Astrocyte of the spinal cord (primary cell): ENCODE results near the gene THYN1.

Experiments
- DNase-seq: peaks from one replicate; pipeline ENCODE4 v3.0.0; 2011; ENCODE audit warnings: low read depth, low spot score
- H3K4me3 ChIP-seq: 2 replicates; pipeline ENCODE4 v1.5.1; 2011; ENCODE audit warnings: low read depth, mild to moderate bottlenecking, low read length, moderate library complexity
- in situ Hi-C: cut with HindIII; loops from 2 replicates; pipeline ENCODE4 v1.10.0; 2017; ENCODE audit warnings: low sequenced_read_pairs
- TF ChIP-seq, protein P1 (sequence below): IDR thresholded peaks from 2 replicates; pipeline ENCODE4 v1.5.1; 2012; ENCODE audit warnings: low read depth, mild to moderate bottlenecking, low read length, inconsistent platforms

Gene THYN1

DNA sequence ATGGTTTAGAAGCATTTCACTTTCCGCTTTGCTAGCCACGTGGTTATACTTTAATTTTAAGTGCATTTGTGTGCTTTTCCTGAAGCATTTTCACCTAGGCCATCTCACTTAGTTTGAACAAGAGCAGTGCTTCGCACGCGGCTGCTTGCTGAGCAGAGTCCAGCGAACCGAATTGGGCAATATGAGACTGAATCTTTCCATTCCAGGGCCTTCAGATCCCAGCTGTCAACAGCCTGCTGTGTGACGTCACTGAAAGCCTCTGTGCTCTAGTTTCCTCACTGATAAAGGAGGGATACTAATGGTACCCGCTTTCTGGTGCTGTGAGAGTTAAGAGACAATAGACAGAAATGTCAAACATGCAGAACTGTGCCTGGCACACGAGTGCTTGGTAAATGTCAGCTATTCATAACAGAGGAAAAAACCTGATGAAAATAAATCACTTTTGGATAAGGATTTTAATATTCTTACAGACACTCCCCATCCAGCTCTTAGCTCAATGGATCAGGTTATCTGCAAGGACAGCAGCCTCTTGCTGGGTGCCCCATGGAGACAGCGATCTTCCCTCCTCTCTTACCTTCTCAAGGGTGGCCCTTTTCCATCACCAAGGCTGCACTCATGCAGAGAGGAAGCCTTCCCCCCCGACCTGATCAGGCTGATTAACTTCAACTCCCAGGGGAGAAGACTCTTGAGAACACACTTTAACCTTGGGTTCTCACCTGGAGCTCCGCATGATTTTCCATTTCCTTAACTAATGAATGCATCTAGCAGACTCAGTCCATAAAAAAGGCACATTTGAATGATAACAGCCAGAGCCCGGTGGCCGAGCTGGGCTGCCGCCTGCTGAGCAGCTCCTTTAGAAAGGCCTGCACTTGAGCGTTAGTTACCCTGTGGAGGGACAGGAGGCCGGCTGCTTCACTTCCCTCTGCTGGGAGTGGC is 19.5 kb upstream of the THYN1 start:
- TF ChIP-seq, protein P1, sequence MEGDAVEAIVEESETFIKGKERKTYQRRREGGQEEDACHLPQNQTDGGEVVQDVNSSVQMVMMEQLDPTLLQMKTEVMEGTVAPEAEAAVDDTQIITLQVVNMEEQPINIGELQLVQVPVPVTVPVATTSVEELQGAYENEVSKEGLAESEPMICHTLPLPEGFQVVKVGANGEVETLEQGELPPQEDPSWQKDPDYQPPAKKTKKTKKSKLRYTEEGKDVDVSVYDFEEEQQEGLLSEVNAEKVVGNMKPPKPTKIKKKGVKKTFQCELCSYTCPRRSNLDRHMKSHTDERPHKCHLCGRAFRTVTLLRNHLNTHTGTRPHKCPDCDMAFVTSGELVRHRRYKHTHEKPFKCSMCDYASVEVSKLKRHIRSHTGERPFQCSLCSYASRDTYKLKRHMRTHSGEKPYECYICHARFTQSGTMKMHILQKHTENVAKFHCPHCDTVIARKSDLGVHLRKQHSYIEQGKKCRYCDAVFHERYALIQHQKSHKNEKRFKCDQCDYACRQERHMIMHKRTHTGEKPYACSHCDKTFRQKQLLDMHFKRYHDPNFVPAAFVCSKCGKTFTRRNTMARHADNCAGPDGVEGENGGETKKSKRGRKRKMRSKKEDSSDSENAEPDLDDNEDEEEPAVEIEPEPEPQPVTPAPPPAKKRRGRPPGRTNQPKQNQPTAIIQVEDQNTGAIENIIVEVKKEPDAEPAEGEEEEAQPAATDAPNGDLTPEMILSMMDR: no peak
- in situ Hi-C loops: no loop called here
- no peak for DNase-seq
- H3K4me3 ChIP-seq: no peak overlapping the region

DNA sequence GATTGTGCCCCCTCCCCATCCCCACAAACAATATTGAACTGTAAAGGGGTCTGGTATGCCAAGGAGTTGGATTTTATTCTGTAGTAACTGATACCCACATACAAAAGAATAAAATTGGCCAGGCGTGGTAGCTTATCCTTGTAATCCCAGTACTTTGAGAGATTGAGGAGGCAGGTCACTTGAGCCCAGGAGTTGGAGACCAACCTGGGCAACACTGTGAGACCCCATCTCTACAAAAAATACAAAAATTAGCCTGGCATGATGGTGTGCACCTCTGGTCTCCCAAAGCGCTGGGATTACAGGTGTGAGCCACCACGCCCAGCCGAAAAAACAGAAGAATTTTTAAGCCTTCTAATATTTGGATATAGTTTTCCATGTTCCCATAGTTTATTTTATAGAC is 18.8 kb upstream of the THYN1 start:
- no peak overlapping the region for H3K4me3 ChIP-seq
- in situ Hi-C loops: no loop called here
- TF ChIP-seq, protein P1: no peak
- no peak for DNase-seq

DNA sequence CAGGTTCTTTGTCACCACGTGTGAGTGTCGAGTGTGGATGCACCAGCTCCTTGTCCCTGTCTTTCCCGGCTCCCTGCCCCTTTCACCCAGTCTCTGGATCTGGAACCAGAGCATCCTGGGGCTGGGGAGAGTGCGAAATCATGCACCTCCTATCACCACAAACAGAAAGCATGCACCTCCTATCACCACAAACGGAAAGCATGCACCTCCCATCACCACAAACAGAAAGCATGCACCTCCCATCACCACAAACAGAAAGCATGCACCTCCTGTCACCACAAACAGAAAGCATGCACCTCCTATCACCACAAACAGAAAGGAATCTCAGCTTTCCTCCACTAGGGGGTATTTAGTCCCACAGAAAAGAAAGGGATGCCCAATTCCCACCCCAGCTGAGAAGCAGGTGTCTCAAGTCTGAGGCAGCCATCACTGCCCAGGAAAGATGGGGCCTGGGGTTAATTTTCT is 17.1 kb upstream of the THYN1 start:
- TF ChIP-seq, protein P1: peak; percentile 18
- H3K4me3 ChIP-seq: no peak overlapping the region
- DNase-seq: no peak
- in situ Hi-C loops: no loop called here

DNA sequence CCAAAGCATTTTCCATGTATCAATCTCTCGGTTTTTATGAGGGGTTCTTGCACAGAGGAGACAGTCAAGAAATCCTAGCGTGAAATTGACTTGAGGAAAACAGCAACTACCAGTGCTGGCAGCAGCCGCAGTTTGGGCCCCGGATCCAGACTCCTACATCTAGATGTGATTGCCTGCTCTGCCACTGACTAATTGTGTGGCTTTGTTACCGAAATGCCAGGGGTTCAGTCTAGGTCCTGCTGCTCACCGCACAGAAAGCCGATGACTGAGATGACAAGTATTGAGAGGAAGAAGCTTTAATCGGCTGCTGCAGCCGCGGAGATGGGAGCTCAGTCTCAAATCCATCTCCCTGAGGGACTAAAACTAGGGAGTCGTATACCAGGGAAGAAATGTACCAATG is 14.8 kb upstream of the THYN1 start:
- no peak for DNase-seq
- TF ChIP-seq, protein P1: no peak
- no peak overlapping the region for H3K4me3 ChIP-seq
- in situ Hi-C loops: no loop called here

DNA sequence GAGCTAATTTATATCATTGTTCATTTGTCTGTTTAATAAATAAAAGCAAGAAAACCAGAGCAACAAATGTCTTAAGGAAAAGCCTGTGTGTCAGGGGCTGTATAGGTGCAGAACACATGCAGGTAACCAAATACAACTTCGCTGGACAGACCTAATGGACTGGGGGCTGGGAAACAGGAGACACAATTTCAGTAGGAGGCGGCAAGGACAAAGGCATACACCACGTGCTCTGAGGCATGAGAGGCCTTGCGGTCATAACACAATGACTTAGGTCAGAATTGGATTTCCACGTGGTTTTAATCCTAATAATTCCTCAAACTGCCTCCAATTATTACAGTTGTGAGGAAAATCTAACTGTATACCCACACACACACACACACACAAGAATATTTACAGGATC is 14.3 kb upstream of the THYN1 start:
- in situ Hi-C loops: no loop called here
- TF ChIP-seq, protein P1: no peak
- no peak overlapping the region for H3K4me3 ChIP-seq
- no peak for DNase-seq

GRCh38 chr11:134266841-134267251 is 13.7 kb upstream of the THYN1 start:
- in situ Hi-C loops: no loop called here

More at GRCh38 chr11:134266841-134267251, 13.7 kb upstream of the THYN1 start:
- DNase-seq: peak; percentile 48
- TF ChIP-seq, protein P1: no peak
- no peak overlapping the region for H3K4me3 ChIP-seq
